HG03095 (cell line): ENCODE results near the gene GJC2.
"Not testable (repeated sequence)": the region's sequence is repeated elsewhere in the genome, so short reads cannot be mapped to it uniquely, and the experiment has no call there.

Experiments used
- ATAC-seq: cut with Tn5 transposase; IDR thresholded peaks from one replicate; pipeline ENCODE4 v1.9.1; 2021; ENCODE audit warnings: moderate library complexity; ENCODE audit not compliant: unreplicated experiment

Gene GJC2

DNA sequence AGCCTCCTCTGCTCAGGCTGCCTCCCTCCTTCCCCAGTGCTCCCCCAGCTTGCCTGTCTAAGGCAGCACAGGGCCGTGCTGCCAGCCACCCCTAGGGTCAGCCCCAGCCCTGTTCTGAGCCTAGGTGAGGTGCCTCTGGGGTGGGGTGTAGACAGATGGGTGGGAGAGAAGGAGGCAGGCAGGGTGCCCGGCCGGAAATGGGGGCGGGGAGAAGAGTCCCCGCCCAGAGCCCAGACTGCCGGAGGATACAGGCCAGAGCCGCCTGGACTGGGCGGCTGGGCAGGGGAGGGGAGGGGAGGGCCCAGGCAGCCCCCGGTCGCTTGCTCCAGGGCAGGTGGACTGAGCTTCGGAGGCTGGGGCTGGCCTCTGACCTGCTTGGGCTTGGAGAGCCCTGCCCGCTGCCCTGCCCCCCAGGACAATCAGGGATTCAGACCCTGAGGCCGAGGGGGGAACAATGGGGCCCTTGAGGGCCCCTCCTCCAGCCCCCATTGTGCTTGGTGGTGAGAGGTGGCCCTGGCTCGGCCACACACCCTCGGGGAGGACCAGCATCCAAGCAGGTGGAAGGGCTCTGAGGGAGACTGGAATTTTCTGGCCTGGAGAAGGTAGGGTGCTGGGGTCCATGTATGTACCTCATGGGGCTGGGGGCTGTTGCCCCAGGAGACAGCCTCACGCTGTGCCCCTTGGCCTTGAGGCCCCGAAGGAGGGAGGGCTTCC lies at the start of gene GJC2:
Gene GJC2 (plus strand): TSS at position 525 of the 714 bp plus-strand sequence. CDS start 7,829 bp downstream, outside the sequence.
- ATAC-seq, result no peak

DNA sequence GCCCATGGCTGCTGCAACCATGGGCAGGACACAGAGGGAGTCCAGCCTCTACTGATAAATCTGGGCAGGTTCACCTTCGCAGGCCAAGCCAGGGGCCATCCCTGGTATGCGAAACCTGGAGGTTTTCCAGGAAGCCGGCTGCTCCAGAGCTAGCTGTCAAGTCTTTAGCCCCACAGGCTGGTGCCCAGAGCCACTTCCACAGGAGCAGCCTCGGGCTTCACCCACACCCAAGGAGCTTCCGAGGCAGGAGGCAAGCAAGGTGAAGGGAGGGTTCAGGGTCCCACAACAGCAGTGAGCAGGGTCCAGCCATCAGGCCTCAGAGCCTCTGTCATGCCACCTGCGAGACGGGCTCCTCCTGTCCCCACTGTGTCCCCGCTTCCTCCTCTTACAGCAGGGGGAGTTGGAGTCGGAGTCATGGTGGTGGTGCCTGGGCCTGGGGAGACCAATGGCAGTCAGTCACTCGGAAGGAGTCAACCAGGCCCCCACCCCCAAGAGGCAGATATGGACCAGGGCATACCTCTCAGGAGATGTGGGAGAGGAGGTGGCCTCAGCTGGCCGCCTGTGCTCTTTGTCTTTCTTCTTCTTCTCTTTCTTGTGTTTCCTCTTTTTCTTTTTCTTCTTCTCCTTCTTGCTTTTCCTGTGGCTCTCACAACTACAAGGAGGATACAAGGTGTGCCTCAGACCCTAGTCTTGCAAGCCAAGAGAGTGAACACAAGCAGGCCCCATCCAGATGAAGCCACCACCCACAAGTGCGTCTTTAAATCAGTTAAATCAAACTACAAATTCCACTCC lies 48.7 kb upstream of the GJC2 start:
- ATAC-seq, result no peak

DNA sequence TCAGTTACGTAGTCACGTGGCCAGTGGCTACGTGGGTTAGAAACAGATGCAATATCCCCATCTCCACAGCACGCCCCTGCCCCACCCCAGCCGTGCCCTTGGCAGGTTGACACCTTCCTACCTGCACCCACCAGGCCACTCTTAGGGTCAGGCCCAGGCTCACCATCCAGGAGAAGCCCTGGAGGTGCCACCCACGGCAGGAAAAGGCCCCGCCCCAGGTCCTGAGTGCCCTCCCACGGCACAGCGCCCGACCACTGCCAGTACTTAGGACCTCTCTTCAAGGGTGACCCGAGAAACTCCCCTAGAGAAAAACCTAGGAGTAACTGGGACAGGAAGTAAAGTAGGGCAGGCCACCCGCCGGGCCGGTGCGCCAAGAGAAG lies 48.1 kb upstream of the GJC2 start:
- ATAC-seq, result no peak

DNA sequence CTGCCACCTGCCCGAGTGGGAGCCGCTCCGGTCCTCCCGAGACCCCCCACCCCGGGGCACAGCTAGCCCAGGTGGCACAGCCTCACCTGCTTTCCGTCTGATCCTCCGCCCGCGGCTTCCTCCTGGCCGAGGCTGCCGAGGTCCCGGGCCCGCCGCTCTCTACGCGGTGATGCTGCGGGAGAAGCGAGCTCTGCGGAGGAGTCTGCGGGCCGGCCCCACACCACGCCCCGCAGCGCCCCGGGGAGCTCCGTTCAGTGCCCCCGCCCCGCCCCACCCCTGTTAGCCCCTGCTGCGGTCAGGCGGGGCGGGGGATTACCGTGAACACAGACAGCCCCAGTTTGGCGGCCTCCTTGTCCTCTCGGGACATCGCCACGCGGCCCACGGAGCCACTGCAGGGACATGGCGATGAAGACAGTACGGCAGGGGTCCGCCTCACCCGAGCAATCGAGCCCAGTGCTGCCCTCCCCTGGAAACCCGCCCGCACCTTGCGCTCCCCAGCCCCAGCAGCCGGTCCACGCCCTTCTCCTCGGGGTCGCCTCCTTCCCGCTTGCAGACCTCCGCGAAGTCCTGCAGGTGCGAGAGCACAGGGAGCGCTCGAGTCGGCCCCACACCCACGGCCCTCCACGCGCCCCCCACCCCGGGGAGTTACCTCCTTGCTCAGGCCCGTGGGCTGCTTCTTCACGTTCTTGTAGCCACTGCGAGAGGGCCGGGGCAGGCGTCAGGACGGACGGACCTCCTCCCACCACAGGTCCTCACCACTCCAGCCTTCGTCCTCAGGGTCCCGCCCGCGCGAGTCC lies 47.5 kb upstream of the GJC2 start:
- ATAC-seq, result peak; percentile 31

DNA sequence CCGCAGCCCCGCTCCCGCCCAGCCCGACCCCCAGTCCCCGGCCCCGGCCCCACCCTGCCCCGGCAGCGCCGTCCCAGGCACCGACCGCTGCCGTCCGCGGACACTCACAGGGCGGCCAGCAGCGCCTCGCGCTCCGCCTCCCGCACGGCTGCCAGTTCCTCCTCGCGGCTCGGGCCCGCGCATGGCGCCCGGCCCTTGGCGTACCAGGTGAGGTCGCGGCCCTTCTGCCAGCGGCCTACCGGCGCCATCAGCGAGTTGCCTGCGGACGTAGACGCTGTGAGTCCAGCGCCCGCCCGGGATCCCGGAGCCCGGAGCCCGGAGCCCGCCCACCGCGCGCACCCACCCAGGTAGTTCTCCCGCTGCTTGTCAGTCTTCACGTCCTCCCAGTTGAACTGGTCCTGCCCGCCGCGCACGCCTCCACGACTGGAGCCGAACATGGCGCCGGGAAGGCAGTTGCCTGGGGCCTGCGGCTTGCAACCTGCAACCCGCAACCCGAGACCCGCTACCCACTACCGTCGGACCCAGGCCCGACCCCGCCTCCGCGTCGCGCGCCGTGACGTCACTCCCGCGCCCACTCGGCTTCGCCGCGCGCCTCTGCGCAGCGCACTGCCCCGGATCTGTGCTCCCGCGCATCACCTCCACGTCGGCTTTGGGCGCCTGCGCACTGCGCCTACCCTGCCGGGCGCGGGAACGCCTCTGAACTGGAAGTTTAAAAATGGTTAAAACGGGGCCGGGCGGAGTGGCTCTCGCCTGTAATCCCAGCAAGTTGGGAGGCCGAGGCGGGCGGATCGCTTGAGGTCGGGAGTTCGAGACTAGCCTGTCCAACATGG lies 46.7 kb upstream of the GJC2 start, which contains the start of gene C1orf35:
Gene C1orf35 (minus strand): TSS at position 535 of the 830 bp plus-strand sequence. CDS start 98 bp downstream, at position 437.
- ATAC-seq, result peak; percentile 52

DNA sequence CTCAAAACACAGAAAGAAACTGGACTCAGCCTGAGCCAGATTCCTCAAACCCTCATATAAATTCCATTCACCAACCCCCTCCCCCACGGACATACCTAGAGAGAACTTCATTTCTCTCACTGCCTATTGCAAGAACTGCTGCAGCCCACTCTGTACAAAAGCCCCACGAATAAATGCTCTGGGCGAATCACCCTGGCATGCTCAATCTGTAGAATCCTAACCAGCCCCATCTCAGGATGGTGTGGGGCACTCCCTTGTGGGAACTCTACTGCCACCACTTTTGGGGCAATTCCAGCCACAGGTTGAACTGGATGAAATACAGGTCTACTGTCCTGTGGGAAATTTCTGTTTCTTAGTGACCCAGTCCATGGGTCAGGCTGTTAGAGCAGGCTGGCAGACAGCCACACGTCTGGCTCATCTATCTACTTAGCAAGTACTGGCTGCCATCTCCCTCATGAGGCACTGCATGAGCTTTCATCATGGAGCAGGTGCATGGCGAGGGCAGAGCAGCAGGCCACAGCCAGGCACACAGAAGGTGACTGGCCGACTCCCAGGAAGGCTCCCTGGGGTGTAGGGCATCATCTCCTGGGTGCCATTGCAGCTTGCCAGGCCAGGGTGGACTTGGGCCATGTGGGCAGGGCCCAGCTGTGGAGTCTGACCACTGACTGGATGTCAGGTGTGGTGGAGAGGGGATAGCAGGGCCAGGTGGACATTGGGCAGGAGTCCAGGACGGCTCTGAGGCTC lies 45.0 kb upstream of the GJC2 start:
- ATAC-seq, result no peak

DNA sequence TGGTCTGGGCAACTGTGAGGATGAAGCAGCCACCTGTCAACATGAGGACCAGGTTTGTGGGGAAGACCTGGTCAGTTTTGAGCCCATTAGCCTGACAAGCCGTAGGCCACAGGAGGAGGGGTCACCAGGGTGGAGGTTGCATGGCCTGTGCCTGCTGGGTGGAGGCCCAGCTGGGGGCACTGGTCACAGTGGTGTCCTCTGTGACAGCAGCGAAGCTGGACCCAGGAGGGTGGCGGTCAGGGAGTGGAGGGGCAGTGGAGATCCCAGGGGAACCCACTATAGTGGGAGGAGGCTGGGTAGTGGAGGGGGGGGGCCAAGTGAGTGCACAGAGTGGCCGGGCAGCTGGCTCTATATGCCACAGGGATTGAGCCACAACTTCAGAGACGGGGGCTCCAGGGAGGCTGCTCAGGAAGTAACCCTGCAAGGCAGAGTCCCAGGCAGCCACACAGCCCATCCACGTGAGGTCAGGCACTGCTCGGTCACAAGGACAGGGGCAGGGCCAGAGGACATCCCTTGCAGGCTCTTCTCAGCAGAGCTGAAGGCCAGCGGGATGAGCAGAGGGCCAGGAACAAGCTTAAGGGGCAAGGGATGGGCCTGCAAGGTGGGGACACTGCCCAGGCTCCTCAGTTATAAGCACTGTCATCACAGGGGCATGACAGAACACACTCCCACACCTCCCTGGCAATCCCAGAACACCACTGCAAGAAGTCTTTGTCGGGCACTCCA lies 44.3 kb upstream of the GJC2 start:
- ATAC-seq, result no peak

DNA sequence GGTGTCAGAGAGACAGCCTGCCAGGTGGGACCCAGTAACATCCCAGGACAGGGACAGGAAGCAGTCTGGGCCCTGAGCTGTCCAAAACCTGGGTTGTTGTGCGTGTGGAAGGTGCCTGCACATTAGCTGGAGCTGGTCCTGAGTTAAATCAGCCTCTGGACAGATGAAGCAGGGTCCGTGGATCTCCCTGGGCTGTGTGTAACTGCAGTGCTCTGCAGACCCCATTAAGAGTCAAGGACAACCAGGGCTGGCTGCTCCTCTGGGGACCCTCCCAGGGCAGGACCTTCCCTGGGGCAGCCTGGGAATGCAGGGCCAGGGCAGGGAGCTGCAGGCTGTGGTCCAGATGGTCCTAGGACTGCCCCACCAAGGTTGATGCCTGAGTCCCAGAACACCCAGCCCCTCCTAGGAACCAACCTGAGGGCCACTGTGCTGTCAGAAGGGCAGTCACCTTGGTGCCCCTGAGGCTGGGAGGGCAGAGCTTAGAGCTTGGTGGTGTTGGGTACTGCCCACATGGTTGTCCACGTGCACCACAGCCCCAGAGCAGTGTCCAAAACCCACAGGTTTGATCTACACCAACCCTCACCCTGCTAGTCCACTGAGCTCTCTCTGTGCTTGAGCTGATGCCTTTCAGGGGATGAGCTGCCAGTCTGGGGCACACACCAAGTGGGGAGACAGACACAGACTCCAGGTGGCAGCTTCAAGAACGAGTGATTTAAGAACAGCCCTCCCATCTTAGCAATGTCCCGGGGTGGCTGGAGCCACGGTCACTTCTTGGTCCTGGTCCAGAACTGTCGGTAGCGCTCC lies 43.5 kb upstream of the GJC2 start:
- ATAC-seq, result no peak

DNA sequence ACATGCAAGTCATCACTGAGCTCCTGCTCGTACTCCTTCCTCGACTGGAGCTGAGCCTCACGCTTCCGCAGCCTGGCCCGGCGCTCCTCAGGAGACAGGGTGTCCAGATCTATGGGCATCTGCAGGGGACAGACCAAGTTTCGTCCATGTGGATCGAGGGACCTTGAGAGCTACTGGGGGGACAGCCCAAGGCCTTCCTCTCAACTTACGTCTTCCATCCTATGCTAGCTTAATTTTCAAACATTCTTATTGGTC lies 43.0 kb upstream of the GJC2 start:
- no peak for ATAC-seq

DNA sequence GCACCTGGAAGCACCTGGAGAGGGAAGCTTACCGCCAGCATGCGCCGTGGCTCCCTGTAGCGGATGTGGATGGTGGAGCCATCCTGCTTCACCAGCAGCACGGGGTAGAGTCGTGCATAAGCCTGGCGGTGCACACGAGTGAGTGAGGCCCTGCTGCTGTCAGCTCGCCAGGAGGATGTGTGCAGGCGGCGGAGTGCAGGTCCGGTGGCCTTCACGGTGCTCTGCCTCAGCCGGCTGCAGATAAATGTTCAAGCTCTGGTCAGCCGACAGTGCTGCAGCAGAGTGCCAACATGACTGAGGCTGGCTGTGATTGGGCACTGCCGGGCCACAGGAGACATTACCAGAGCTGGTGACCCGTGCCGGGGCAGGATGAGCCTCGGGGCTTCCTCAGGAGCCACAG lies 42.1 kb upstream of the GJC2 start:
- no peak for ATAC-seq

DNA sequence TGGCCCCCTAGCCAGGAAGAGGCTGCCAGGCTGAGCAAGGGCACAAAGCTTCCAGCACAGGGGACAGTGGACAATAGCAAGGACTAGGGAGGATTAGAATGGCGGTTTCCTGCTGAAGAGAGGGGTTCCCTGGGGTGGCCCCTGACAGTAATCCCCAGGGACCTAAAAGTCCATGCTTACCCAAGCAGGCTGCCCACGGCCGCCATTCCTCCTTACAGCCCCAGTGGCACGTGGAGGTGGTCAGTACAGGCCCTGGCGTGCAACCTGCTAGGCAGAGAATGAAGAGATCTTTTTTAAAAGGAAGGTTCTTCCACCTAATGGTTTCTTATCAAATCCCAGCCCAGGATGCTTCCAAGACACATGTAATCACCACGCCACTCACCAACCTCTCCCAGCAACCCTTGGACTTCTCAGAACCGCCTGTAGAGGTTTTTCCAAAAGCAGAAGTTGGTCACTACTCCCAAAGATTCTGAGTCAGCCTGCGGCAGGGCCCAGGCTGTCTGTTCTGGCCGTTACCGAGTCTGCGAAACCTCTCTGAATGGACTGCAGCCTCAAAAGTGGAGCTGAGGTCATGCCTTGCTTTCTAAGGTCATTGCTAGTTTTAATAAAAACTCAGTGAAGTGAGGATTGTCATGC lies 41.6 kb upstream of the GJC2 start:
- ATAC-seq, result no peak

DNA sequence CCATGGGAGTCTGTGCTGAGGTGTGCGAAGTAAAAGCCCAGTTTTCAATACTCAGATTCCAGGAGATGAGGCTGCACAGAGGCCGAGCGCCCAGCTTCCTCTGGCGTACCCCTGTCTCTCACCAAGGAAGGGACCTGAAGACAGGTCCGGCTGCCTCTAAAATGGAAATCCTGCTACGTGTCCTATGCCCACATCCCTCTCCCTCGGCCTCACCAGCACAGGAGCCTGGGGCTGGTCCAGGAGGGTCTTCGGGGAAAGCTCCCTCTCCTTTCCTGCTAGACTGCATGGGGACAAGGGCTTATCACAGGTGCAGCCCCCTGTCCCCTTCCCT lies 41.0 kb upstream of the GJC2 start:
- ATAC-seq, result peak; percentile 11

DNA sequence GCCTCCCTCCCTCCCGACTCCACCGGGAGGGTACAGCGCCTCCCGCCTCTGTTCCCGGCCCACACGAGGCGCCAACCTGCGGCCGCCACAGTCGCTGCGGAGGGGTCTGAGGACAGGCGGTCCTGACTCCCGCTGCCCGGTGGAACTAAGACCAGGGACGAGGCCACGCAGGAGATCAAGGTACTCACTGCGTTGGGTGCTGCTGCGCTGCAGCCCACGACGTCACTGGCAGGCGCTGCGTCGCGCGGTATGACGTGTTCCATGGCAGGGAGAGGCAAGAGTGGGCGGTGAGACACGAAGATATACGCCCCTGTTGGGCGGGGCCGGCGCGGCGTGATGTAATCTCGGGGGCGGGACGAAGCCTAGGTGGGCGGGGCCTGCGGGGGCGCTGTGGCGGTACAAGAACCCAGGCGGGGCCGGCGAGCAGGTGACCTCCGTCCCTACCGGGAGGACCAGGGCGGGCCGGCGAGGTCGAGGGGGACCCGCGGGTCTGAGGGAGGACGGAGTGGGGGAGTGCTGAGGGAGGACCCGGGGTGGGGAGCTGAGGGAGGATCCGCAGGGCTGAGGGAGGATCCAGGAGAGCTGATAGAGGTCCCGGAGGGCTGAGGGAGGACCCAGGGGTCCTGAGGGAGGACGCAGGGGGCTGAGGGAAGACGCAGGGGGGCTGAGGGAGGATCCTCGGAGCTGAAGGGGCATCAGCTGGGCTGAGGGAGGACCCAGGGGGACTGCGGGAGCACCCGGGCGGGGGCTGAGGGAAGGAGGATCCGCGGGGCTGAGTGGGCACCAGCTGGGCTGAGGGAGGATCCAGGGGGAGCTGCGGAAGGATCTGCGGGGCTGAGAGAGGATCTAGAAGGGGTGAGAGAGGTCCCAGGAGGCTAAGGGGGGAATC lies 40.4 kb upstream of the GJC2 start, which contains the start of gene MRPL55:
Gene MRPL55 (minus strand): TSS at position 227 of the 889 bp plus-strand sequence. CDS start 1,039 bp downstream, outside the sequence.
- peak; percentile 82 for ATAC-seq

DNA sequence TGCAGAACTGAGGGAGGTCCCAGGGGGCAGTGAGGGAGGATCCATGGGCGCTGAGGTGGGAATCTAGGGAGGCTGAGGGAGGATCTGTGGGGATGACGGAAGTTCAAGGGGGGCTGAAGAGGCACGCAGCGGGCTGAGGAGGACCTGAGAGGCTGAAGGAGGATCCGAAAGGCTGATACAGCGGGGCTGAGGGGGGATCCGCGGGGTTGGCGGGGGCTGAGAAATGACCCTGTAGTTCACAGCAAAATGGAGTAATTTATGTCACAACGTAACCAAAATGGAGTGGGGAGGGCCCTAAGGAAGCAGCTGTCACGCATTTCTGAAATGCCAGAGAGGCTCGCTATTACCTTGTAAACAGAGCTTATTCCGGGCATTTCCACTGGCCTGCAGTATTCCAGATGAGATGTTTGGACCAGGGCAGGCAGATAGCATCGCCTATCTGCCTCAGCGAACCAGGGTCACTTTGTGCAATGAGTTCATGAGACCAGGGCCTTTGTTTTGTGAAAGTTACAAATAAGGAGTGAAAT lies 39.7 kb upstream of the GJC2 start:
- ATAC-seq, result no peak

DNA sequence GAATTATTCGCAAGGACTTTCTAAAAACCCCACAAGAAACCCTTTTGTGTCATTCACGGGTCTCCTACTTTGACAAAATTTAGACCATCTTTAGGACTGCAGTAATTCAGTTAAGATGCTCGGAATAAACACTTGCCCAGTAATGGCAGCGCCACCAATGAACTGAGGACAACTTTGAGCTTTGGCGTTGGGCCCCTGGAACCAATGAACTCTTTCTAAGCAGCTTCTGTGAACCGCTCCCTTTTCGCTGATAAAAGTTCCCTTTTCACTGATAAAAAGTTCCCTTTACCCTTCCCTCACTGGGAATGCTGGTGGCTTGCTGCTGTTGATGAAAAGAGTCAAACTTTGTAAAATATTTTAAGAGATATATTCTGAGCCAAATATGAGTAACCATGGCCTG lies 39.2 kb upstream of the GJC2 start:
- no peak for ATAC-seq

DNA sequence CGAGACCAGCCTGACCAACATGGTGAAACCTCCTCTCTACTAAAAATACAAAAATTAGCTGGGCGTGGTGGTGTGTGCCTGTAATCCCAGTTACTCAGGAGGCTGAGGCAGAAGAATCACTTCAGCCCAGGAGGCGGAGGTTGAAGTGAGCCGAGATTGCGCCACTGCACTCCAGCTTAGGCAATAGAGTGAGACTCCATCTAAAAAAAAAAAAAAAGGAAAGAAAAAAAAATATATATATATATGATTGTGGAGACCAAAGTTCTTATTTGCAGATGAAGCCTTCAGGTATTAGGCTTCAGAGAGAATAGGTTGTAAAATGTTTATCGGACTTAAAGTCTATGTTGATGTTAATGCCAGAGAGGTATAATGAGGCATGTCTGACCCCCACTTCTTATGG lies 38.4 kb upstream of the GJC2 start:
- not testable (repeated sequence) for ATAC-seq

DNA sequence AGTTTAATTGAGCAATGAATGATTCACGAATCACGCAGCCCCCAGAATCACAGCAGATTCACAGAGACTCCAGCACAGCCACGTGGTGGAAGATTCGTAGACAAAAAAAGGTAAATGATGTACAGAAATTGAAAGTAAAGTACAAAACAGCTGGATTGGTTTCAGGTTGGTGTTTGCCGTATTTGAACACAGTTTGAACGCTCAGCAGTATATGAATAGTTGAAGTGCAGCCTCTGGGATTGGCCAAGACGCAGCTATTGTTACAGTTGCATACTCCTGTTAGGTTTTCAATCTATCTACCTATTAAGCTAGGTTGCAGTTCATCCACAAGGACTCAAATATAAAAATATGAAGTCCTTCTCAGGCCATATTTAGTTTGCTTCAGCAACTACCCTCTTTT lies 37.6 kb upstream of the GJC2 start:
- no peak for ATAC-seq
